HCT116 (cell line): ENCODE data around the gene SLC22A13. TPM values are rescaled to one million over a fixed set of nuclear protein-coding genes. Genes with fewer than 3 reads are reported as not detected.

ENCODE experiments used
- ATAC-seq: fragments of 200-7000 bp; cut with Tn5 transposase; 2 replicates; pipeline ENCODE4 v1.9.1; 2020; ENCODE audit warnings: mild to moderate bottlenecking, moderate library complexity
- BruUV-seq: library from RNA; stranded (reverse); fragments of 400-500 nt; replicated peaks from 2 replicates; lab custom pipeline; 2021; lab: Mats Ljungman, UMichigan
- CTCF ChIA-PET: fragments of 300-600 bp; sonication (Branson Sonifier 250); formaldehyde crosslinking; loops from one replicate; lab custom pipeline; 2021; ENCODE audit warnings: antibody characterized with exemption; lab: Charles Lee
- POLR2A ChIA-PET: fragments of 300-600, 350-600 bp; sonication (Branson Sonifier 250); formaldehyde crosslinking; loops from one replicate; lab custom pipeline; 2021; ENCODE audit warnings: antibody characterized with exemption; lab: Charles Lee
- RAD21 ChIA-PET, 2 experiments: fragments of 300-600 bp; sonication (Branson Sonifier 250); formaldehyde crosslinking; loops; one replicate each; lab custom pipeline; 2023; ENCODE audit warnings: low total read pairs in 2 of 2; ENCODE audit not compliant: uncharacterized antibody in 2 of 2, unreplicated experiment in 2 of 2, low non-redundant PET in 1 of 2; lab: Charles Lee
- DNase-seq: peaks from one replicate; pipeline ENCODE4 v3.0.0-alpha.2; 2010; ENCODE audit warnings: low read depth, low spot score
- H2AFZ ChIP-seq: fragments of 200-600 bp; shearing (Covaris generic), sonication (generic); 2 replicates; pipeline ENCODE4 v1.6.1; 2017; ENCODE audit warnings: low read depth, mixed run types, mixed read lengths, antibody characterized with exemption, low read length; ENCODE audit not compliant: poor library complexity, severe bottlenecking
- H3K27ac ChIP-seq: 2 replicates; pipeline ENCODE4 v1.5.1; 2012; ENCODE audit warnings: low read depth, low read length
- H3K27me3 ChIP-seq: fragments of 200-600 bp; sonication (generic); 2 replicates; pipeline ENCODE4 v1.6.1; 2016; ENCODE audit warnings: mixed run types, low read length, mixed read lengths; ENCODE audit not compliant: insufficient read depth
- H3K36me3 ChIP-seq, 2 experiments: fragments of 200-500 bp in 1 of 2; fragments of 200-600 bp in 1 of 2; sonication (Bioruptor generic) in 1 of 2; sonication (generic) in 1 of 2; 2 replicates each; pipeline versions ENCODE4 v1.5.1 to v1.6.1; 2014 to 2016; ENCODE audit warnings: low read length in 2 of 2, inconsistent platforms in 1 of 2, mixed read lengths in 1 of 2, mixed run types in 1 of 2; ENCODE audit not compliant: insufficient read depth in 2 of 2, control insufficient read depth in 1 of 2
- H3K4me1 ChIP-seq, 2 experiments: fragments of 200-600 bp in 1 of 2; sonication (generic) in 1 of 2; 2 replicates each; pipeline versions ENCODE4 v1.5.1 to v1.6.1; 2012 to 2017; ENCODE audit warnings: low read length in 2 of 2, inconsistent platforms in 1 of 2, mild to moderate bottlenecking in 1 of 2, mixed read lengths in 1 of 2, mixed run types in 1 of 2, moderate library complexity in 1 of 2; ENCODE audit not compliant: insufficient read depth in 2 of 2, control insufficient read depth in 1 of 2
- H3K4me2 ChIP-seq: fragments of 200-600 bp; sonication (generic); 2 replicates; pipeline ENCODE4 v1.6.1; 2017; ENCODE audit warnings: mixed run types, low read length, mixed read lengths
- H3K4me3 ChIP-seq, 2 experiments: fragments of 200-600 bp in 1 of 2; sonication (generic) in 1 of 2; replicated peaks in 1 of 2; 2 replicates each; pipeline ENCODE4 v1.5.1; 2011 to 2016; ENCODE audit warnings: low read length in 2 of 2, control low read depth in 1 of 2, low read depth in 1 of 2, mild to moderate bottlenecking in 1 of 2, mixed read lengths in 1 of 2, mixed run types in 1 of 2
- H3K79me2 ChIP-seq: fragments of 200-600 bp; sonication (generic); 2 replicates; pipeline ENCODE4 v1.6.1; 2017; ENCODE audit warnings: mild to moderate bottlenecking, mixed run types, low read length, moderate library complexity, mixed read lengths; ENCODE audit not compliant: insufficient read depth
- H3K9ac ChIP-seq: fragments of 200-600 bp; sonication (generic); 2 replicates; pipeline ENCODE4 v1.6.1; 2016; ENCODE audit warnings: low read length, mixed read lengths
- H3K9me2 ChIP-seq: fragments of 200-600 bp; sonication (generic), shearing (Covaris generic); 2 replicates; pipeline ENCODE4 v1.6.1; 2017; ENCODE audit warnings: mixed run types, mild to moderate bottlenecking, moderate library complexity; ENCODE audit not compliant: insufficient read depth
- H3K9me3 ChIP-seq, 2 experiments: fragments of 200-500 bp in 1 of 2; fragments of 200-600 bp in 1 of 2; sonication (Bioruptor generic) in 1 of 2; sonication (generic) in 1 of 2; 2 replicates each; pipeline ENCODE4 v1.6.1; 2014 to 2017; ENCODE audit warnings: low read length in 2 of 2, mixed read lengths in 2 of 2, inconsistent platforms in 1 of 2, low read depth in 1 of 2, mild to moderate bottlenecking in 1 of 2, mixed run types in 1 of 2, moderate library complexity in 1 of 2; ENCODE audit not compliant: control insufficient read depth in 1 of 2, insufficient read depth in 1 of 2
- H4K20me1 ChIP-seq: fragments of 200-600 bp; sonication (generic), shearing (Covaris generic); 2 replicates; pipeline ENCODE4 v1.6.1; 2017; ENCODE audit warnings: mixed run types, mild to moderate bottlenecking, moderate library complexity; ENCODE audit not compliant: insufficient read depth
- CBX3 ChIP-seq: IDR thresholded peaks from 2 replicates; pipeline ENCODE4 v1.6.1; 2012; ENCODE audit warnings: low read depth
- CEBPB ChIP-seq: IDR thresholded peaks from 2 replicates; pipeline ENCODE4 v1.6.1; 2012; ENCODE audit warnings: low read depth
- EGR1 ChIP-seq: IDR thresholded peaks from 2 replicates; pipeline ENCODE4 v1.6.1; 2012; ENCODE audit warnings: low read depth
- ELF1 ChIP-seq: IDR thresholded peaks from 2 replicates; pipeline ENCODE4 v1.6.1; 2012; ENCODE audit warnings: low read depth, borderline replicate concordance
- EZH2 ChIP-seq: fragments of 200-600 bp; sonication (generic); IDR thresholded peaks from 2 replicates; pipeline ENCODE4 v1.6.1; 2017; ENCODE audit warnings: antibody characterized with exemption, mixed run types
- POLR2A ChIP-seq: IDR thresholded peaks from 2 replicates; pipeline ENCODE4 v1.7.0; 2011; ENCODE audit warnings: borderline replicate concordance; ENCODE audit not compliant: insufficient read depth, insufficient read length; ENCODE audit errors: extremely low read depth
- POLR2AphosphoS5 ChIP-seq: IDR thresholded peaks from 2 replicates; pipeline ENCODE4 v1.6.1; 2011; ENCODE audit warnings: mild to moderate bottlenecking, low read depth, low read length, moderate library complexity
- RAD21 ChIP-seq: IDR thresholded peaks from 2 replicates; pipeline ENCODE4 v1.6.1; 2012; ENCODE audit warnings: low read depth, mild to moderate bottlenecking
- SP1 ChIP-seq: IDR thresholded peaks from 2 replicates; pipeline ENCODE4 v1.6.1; 2012; ENCODE audit warnings: low read depth
- SRF ChIP-seq: IDR thresholded peaks from 2 replicates; pipeline ENCODE4 v1.6.1; 2012; ENCODE audit warnings: low read depth
- YY1 ChIP-seq: IDR thresholded peaks from 2 replicates; pipeline ENCODE4 v1.6.1; 2011; ENCODE audit warnings: low read length, low read depth, moderate library complexity, mild to moderate bottlenecking; ENCODE audit not compliant: insufficient replicate concordance; ENCODE audit errors: extremely low read depth
- ZFX ChIP-seq: fragments of 450-650 bp; IDR thresholded peaks from 2 replicates; pipeline ENCODE4 v1.6.1; 2017
- ZNF274 ChIP-seq: fragments of 200-500 bp; sonication (Bioruptor generic); IDR thresholded peaks from 2 replicates; pipeline ENCODE4 v1.6.1; 2014; ENCODE audit warnings: mild to moderate bottlenecking, low read depth, low read length, inconsistent platforms
- intact Hi-C: fragments of 100-400 bp; cut with micrococcal nuclease; formaldehyde crosslinking; loops from 2 replicates; pipeline ENCODE4 v1.10.0; 2022
- total RNA-seq: library from RNA; stranded (reverse); gene quantifications from one replicate; pipeline ENCODE4 v1.2.1, GENCODE V29; 2021; ENCODE audit not compliant: unreplicated experiment
- TF ChIP-seq, protein P1 (sequence below): IDR thresholded peaks from 2 replicates; pipeline ENCODE4 v1.6.1; 2011; ENCODE audit warnings: mild to moderate bottlenecking, low read length, moderate library complexity; ENCODE audit not compliant: insufficient replicate concordance; ENCODE audit errors: extremely low read depth
- TF ChIP-seq, protein P2 (sequence below): IDR thresholded peaks from 2 replicates; pipeline ENCODE4 v1.6.1; 2012
- TF ChIP-seq, protein P3 (sequence below): IDR thresholded peaks from 2 replicates; pipeline ENCODE4 v1.6.1; 2012

The SLC22A13 gene
- total RNA-seq, 1 experiment from 2014 or later, result 0.47 TPM

DNA sequence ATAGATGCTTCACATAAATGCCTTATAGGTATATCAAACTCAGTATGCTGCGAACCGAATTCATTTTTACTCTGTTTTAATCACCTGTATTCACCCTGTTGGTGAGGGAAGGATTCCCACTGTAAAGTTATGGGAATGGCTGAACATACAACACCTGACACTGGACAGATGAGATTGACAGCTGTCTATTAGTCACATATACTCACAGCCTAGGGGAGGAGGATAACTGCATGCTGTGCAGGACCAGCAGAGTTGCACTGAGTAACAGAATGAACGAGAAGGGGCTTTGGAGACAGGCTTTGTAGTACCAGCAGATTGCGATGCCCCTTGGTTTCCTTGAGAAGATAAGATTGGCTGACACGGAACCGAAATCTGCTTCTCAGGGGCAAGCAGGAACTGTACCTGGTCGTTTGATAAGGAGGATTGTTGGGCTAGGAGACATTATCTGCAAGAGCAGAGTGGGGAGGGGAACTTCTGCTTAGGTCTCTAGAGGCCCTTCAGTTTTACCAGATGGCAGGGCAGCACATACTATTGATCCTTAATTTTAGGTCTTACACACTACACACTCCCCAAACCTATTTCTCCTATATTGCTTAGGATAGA lies 43.5 kb upstream of the SLC22A13 start:
- Histone ChIP-seq H3K27me3 (no peaks in the 10 kb centered on the region), H3K27ac (no peak overlapping the region), H4K20me1 (0 out of 2 replicates have a peak, but pooled peaks cover 9% of the 10 kb centered on the region), H2AFZ (no peak overlapping the region), H3K9me2 (no peaks in the 10 kb centered on the region), H3K9me3 (no peaks in the 10 kb centered on the region), H3K4me3 (no peak overlapping the region), H3K36me3 (peaks cover 6 to 16% of the 10 kb centered on the region in 2 experiments; a peak in 3 of 4 replicates), H3K4me1 (no peaks in the 10 kb centered on the region), H3K4me2 (no peak overlapping the region), H3K79me2 (peaks cover 35% of the 10 kb centered on the region), H3K9ac (no peak overlapping the region)
- POLR2A ChIA-PET, result no interaction called here
- RAD21 ChIA-PET, result no interaction called here
- no TSS peak for BruUV-seq
- CTCF ChIA-PET, result no interaction called here
- no peak for ATAC-seq
- intact Hi-C loops, result no loop called here
- no peak for DNase-seq
- no peak for TF ChIP-seq ELF1
- no peak for TF ChIP-seq POLR2AphosphoS5
- no peak for TF ChIP-seq SP1
- no peak for TF ChIP-seq POLR2A
- TF ChIP-seq ZFX, result no peak
- TF ChIP-seq, protein P1, sequence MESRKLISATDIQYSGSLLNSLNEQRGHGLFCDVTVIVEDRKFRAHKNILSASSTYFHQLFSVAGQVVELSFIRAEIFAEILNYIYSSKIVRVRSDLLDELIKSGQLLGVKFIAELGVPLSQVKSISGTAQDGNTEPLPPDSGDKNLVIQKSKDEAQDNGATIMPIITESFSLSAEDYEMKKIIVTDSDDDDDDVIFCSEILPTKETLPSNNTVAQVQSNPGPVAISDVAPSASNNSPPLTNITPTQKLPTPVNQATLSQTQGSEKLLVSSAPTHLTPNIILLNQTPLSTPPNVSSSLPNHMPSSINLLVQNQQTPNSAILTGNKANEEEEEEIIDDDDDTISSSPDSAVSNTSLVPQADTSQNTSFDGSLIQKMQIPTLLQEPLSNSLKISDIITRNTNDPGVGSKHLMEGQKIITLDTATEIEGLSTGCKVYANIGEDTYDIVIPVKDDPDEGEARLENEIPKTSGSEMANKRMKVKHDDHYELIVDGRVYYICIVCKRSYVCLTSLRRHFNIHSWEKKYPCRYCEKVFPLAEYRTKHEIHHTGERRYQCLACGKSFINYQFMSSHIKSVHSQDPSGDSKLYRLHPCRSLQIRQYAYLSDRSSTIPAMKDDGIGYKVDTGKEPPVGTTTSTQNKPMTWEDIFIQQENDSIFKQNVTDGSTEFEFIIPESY, result no peak
- no peak for TF ChIP-seq RAD21
- TF ChIP-seq CEBPB, result no peak
- TF ChIP-seq ZNF274, result no peak
- TF ChIP-seq, protein P2, sequence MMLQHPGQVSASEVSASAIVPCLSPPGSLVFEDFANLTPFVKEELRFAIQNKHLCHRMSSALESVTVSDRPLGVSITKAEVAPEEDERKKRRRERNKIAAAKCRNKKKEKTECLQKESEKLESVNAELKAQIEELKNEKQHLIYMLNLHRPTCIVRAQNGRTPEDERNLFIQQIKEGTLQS, result no peak
- TF ChIP-seq, protein P3, sequence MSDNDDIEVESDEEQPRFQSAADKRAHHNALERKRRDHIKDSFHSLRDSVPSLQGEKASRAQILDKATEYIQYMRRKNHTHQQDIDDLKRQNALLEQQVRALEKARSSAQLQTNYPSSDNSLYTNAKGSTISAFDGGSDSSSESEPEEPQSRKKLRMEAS, result no peak
- no peak for TF ChIP-seq CBX3
- no peak for TF ChIP-seq SRF
- no peak for TF ChIP-seq EGR1
- TF ChIP-seq YY1, result no peak
- no peak for TF ChIP-seq EZH2
